Measurements from ENCODE around the gene ZBTB25.
"Not testable (repeated sequence)": the region's sequence is repeated elsewhere in the genome, so short reads cannot be mapped to it uniquely, and the experiment has no call there.

Gene ZBTB25

DNA sequence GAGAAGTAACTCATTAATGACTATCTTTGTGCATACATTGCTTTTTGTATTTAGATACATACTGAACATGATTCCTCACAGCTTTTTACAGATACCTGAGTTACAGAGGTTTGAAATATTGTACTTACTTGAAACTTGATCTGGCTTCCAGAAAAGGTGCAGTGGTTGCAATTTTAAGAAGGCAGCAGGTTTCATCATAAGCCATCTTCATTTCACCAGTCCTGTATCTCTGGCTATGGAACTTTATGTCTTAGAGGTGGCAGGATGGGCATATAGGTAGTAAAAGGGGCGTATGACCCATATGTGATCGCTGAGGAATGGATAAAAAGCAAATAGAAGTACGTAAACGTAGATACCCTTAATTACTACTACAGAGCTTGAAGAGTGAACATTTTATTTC is 14.6 kb upstream of the ZBTB25 start:
- H3K27me3 ChIP-seq (ENCODE audit: low read length) = no peaks in the 10 kb centered on the region
- no peak overlapping the region for H3K27ac ChIP-seq (ENCODE audit: low read depth, low read length)
- H4K20me1 ChIP-seq (ENCODE audit: low read depth, low read length) = peaks cover 55% of the 10 kb centered on the region
- no peak overlapping the region for H3K9ac ChIP-seq (ENCODE audit: low read length)
- H2AFZ ChIP-seq (ENCODE audit: low read depth, low read length, severe bottlenecking) = no peak overlapping the region
- no peaks in the 10 kb centered on the region for H3K9me2 ChIP-seq (replicated peaks; ENCODE audit: insufficient read depth, low read length)
- H3K79me2 ChIP-seq (ENCODE audit: insufficient read depth, low read length) = peaks cover 100% of the 10 kb centered on the region
- no peak overlapping the region for H3K4me2 ChIP-seq (ENCODE audit: low read depth, low read length, poor library complexity, severe bottlenecking)
- peaks cover 24% of the 10 kb centered on the region for H3K36me3 ChIP-seq (ENCODE audit: low read length)
- H3F3A ChIP-seq (ENCODE audit: insufficient read depth) = peaks cover 14% of the 10 kb centered on the region; the same call in 1 of the 2 replicates
- TF ChIP-seq EZH2phosphoT487 (conservative IDR thresholded peaks at IDR 0.05; ENCODE audit: low read length) = no peak
- TF ChIP-seq, protein P1, sequence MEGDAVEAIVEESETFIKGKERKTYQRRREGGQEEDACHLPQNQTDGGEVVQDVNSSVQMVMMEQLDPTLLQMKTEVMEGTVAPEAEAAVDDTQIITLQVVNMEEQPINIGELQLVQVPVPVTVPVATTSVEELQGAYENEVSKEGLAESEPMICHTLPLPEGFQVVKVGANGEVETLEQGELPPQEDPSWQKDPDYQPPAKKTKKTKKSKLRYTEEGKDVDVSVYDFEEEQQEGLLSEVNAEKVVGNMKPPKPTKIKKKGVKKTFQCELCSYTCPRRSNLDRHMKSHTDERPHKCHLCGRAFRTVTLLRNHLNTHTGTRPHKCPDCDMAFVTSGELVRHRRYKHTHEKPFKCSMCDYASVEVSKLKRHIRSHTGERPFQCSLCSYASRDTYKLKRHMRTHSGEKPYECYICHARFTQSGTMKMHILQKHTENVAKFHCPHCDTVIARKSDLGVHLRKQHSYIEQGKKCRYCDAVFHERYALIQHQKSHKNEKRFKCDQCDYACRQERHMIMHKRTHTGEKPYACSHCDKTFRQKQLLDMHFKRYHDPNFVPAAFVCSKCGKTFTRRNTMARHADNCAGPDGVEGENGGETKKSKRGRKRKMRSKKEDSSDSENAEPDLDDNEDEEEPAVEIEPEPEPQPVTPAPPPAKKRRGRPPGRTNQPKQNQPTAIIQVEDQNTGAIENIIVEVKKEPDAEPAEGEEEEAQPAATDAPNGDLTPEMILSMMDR (IDR thresholded peaks at IDR 0.05; ENCODE audit: insufficient read depth, low read length, poor library complexity, severe bottlenecking) = no peak
- H3K4me3 ChIP-seq (ENCODE audit: insufficient read depth, low read length, poor library complexity, severe bottlenecking) = no peak overlapping the region
- H3K9me3 ChIP-seq (ENCODE audit: insufficient read depth, low read length) = no peaks in the 10 kb centered on the region

DNA sequence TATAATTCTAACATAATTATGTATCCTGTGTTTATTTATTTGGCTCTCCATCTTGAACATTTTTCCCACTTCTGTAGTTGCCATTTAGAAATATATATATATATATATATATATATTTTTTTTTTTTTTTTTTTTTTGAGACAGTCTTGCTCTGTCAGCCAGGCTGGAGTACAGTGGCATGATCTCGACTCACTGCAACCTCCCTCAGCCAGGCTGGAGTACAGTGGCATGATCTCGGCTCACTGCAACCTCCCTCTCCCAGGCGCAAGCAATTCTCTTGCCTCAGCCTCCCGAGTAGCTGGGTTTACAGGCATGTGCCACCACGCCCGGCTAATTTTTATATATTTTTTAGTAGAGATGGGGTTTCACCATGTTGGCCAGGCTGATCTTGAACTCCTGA is 14.0 kb upstream of the ZBTB25 start:
- Histone ChIP-seq H3K36me3 (ENCODE audit: low read length) (peaks cover 24% of the 10 kb centered on the region), H3F3A (ENCODE audit: insufficient read depth) (peaks cover 11% of the 10 kb centered on the region; the same call in 1 of the 2 replicates), H3K79me2 (ENCODE audit: insufficient read depth, low read length) (peaks cover 100% of the 10 kb centered on the region), H4K20me1 (ENCODE audit: low read depth, low read length) (peaks cover 55% of the 10 kb centered on the region)
- H3K4me2 ChIP-seq (ENCODE audit: low read depth, low read length, poor library complexity, severe bottlenecking); H3K27ac ChIP-seq (ENCODE audit: low read depth, low read length); H3K9me3 ChIP-seq (ENCODE audit: insufficient read depth, low read length); H3K27me3 ChIP-seq (ENCODE audit: low read length); H3K4me3 ChIP-seq (ENCODE audit: insufficient read depth, low read length, poor library complexity, severe bottlenecking); H3K9ac ChIP-seq (ENCODE audit: low read length); H3K9me2 ChIP-seq (replicated peaks; ENCODE audit: insufficient read depth, low read length); H2AFZ ChIP-seq (ENCODE audit: low read depth, low read length, severe bottlenecking): not testable (repeated sequence)

DNA sequence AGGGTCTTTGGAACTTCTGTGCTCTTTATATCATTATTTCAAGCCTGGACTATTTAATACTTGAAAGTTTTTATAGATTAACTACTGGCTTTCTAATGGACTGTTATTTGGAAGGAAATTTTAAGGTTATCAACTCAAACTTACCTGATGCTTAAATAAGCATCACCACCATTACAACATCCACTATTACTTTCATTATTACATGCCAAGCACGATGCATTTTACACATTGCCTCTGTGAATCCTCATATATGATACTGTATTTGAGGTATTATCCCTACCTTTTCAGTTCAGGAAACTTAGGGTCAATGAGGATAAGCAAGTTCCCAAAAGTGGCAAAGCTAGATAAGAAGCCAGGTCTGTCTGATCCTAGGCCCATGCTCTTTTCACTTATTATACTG is 13.3 kb upstream of the ZBTB25 start:
- Histone ChIP-seq H3K9me3 (ENCODE audit: insufficient read depth, low read length) (no peaks in the 10 kb centered on the region), H3K9ac (ENCODE audit: low read length) (no peak overlapping the region), H2AFZ (ENCODE audit: low read depth, low read length, severe bottlenecking) (no peak overlapping the region), H3K9me2 (replicated peaks; ENCODE audit: insufficient read depth, low read length) (no peaks in the 10 kb centered on the region), H3F3A (ENCODE audit: insufficient read depth) (peaks cover 11% of the 10 kb centered on the region; the same call in 1 of the 2 replicates), H3K79me2 (ENCODE audit: insufficient read depth, low read length) (peaks cover 100% of the 10 kb centered on the region), H3K27ac (ENCODE audit: low read depth, low read length) (no peak overlapping the region), H3K36me3 (ENCODE audit: low read length) (peaks cover 21% of the 10 kb centered on the region), H4K20me1 (ENCODE audit: low read depth, low read length) (peaks cover 57% of the 10 kb centered on the region), H3K4me2 (ENCODE audit: low read depth, low read length, poor library complexity, severe bottlenecking) (no peak overlapping the region), H3K27me3 (ENCODE audit: low read length) (no peaks in the 10 kb centered on the region), H3K4me3 (ENCODE audit: insufficient read depth, low read length, poor library complexity, severe bottlenecking) (no peak overlapping the region)
- TF ChIP-seq, protein P1 (IDR thresholded peaks at IDR 0.05; ENCODE audit: insufficient read depth, low read length, poor library complexity, severe bottlenecking) = no peak
- TF ChIP-seq EZH2phosphoT487 (conservative IDR thresholded peaks at IDR 0.05; ENCODE audit: low read length) = no peak

DNA sequence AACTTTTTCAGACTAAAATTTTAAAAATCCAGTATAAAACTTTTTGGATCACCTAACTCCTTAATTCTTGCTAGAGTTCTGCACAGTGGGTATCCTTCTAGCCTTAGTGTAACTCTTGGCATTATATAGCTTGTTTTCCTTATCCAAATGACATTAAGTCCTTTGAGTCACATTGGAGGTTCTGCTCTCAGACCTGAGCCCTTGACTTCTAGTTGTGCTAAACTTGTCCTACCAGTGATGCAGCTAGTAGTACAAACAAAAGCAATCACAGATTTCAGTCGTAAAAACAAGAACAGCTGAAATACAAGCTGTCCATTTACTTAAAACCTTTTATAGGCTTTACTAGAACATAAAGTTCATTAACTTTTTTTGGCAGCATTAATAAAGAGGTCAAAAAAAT is 11.4 kb upstream of the ZBTB25 start:
- peaks cover 20% of the 10 kb centered on the region for H3K36me3 ChIP-seq (ENCODE audit: low read length)
- H3F3A ChIP-seq (ENCODE audit: insufficient read depth) = peaks cover 17% of the 10 kb centered on the region
- H3K27ac ChIP-seq (ENCODE audit: low read depth, low read length) = no peak overlapping the region
- no peak overlapping the region for H3K9ac ChIP-seq (ENCODE audit: low read length)
- H3K4me3 ChIP-seq (ENCODE audit: insufficient read depth, low read length, poor library complexity, severe bottlenecking) = no peak overlapping the region
- H3K79me2 ChIP-seq (ENCODE audit: insufficient read depth, low read length) = peaks cover 100% of the 10 kb centered on the region
- TF ChIP-seq, protein P1 (IDR thresholded peaks at IDR 0.05; ENCODE audit: insufficient read depth, low read length, poor library complexity, severe bottlenecking) = no peak
- TF ChIP-seq EZH2phosphoT487 (conservative IDR thresholded peaks at IDR 0.05; ENCODE audit: low read length) = no peak
- H2AFZ ChIP-seq (ENCODE audit: low read depth, low read length, severe bottlenecking) = no peak overlapping the region
- H3K27me3 ChIP-seq (ENCODE audit: low read length) = no peaks in the 10 kb centered on the region
- peaks cover 56% of the 10 kb centered on the region for H4K20me1 ChIP-seq (ENCODE audit: low read depth, low read length)
- H3K9me2 ChIP-seq (replicated peaks; ENCODE audit: insufficient read depth, low read length) = no peaks in the 10 kb centered on the region
- H3K9me3 ChIP-seq (ENCODE audit: insufficient read depth, low read length) = no peaks in the 10 kb centered on the region
- no peak overlapping the region for H3K4me2 ChIP-seq (ENCODE audit: low read depth, low read length, poor library complexity, severe bottlenecking)
